K562 (cell line): Measurements from ENCODE around the gene ATXN2L. TPM values are rescaled to one million over a fixed set of nuclear protein-coding genes. Genes with fewer than 3 reads are reported as not detected.
A peak's percentile ranks its signal among the peaks of the same experiment; 100 is the strongest.

Experiments
- BCL6 ChIP-seq: fragments of 250-450 bp; sonication (Bioruptor Pico); IDR thresholded peaks from 2 replicates; pipeline ENCODE4 v1.4.0; 2020
- CBFB ChIP-seq: sonication (generic); formaldehyde crosslinking; IDR thresholded peaks from 2 replicates; pipeline ENCODE4 v1.4.0; 2020; ENCODE audit warnings: mild to moderate bottlenecking, missing genetic modification reagents
- MEF2D ChIP-seq: conservative IDR thresholded peaks from 2 replicates; pipeline ENCODE4 v1.6.1; 2016; ENCODE audit warnings: low read depth, missing genetic modification characterization, missing compliant biosample characterization
- PHF20 ChIP-seq: fragments of 450-650 bp; IDR thresholded peaks from 2 replicates; pipeline ENCODE4 v1.6.1; 2018; ENCODE audit not compliant: partially characterized antibody
- RBFOX2 ChIP-seq: fragments of 200-400 bp; formaldehyde crosslinking; IDR thresholded peaks from 2 replicates; pipeline ENCODE4 v1.6.1; 2017; ENCODE audit warnings: low read depth, mild to moderate bottlenecking, low read length, moderate library complexity
- RFX5 ChIP-seq: IDR thresholded peaks from 2 replicates; pipeline ENCODE4 v1.6.1; 2011; ENCODE audit warnings: low read depth, mild to moderate bottlenecking, improper control_type of control experiment, low read length
- SIX5 ChIP-seq, 2 experiments: IDR thresholded peaks; 2 replicates each; pipeline ENCODE4 v1.6.1; 2011; ENCODE audit warnings: low read length in 2 of 2, borderline replicate concordance in 1 of 2, low read depth in 1 of 2, mild to moderate bottlenecking in 1 of 2, moderate library complexity in 1 of 2; ENCODE audit not compliant: insufficient read depth in 1 of 2
- SUPT5H ChIP-seq: fragments of 450-650 bp; IDR thresholded peaks from 2 replicates; pipeline ENCODE4 v1.6.1; 2016
- polyA plus RNA-seq, 8 experiments: library from polyadenylated mRNA; depleted of rRNA in 4 of 8; stranded (reverse) in 5 of 8; unstranded in 3 of 8; fragments of >200 nt; fragmentation: Nextera tagmentation in 2 of 8; fragmentation: Illumina TruSeq in 1 of 8; extraction: Ambion mirVana in 2 of 8; extraction: Trizol in 1 of 8; gene quantifications; 2 replicates each; pipeline versions ENCODE4 v1.2.1 to v1.2.3, GENCODE V29; 2011 to 2014; ENCODE audit warnings: inconsistent platforms in 1 of 8, missing spikeins in 1 of 8
- total RNA-seq, 7 experiments: library from RNA; depleted of rRNA in 6 of 7; stranded (reverse); fragments of >200 nt in 6 of 7; fragmentation: Illumina TruSeq in 2 of 7; extraction: Trizol in 2 of 7; gene quantifications; 2 replicates each; pipeline versions ENCODE4 v1.2.1 to v1.2.3, GENCODE V29; 2011 to 2021; ENCODE audit warnings: low replicate concordance in 1 of 7
- TF ChIP-seq, protein P1 (sequence below): IDR thresholded peaks from 2 replicates; pipeline ENCODE4 v1.6.1; 2016; ENCODE audit warnings: missing genetic modification characterization, missing compliant biosample characterization
- TF ChIP-seq, protein P2 (sequence below): sonication (generic); formaldehyde crosslinking; IDR thresholded peaks from 2 replicates; pipeline ENCODE4 v1.8.1; 2023; ENCODE audit warnings: missing genetic modification reagents, mild to moderate bottlenecking, borderline replicate concordance
- TF ChIP-seq, protein P3 (sequence below): sonication (generic); formaldehyde crosslinking; IDR thresholded peaks from 2 replicates; pipeline ENCODE4 v1.8.0; 2022; ENCODE audit warnings: mild to moderate bottlenecking, missing genetic modification reagents
- TF ChIP-seq, protein P4 (sequence below): IDR thresholded peaks from 2 replicates; pipeline ENCODE4 v1.6.1; 2012; ENCODE audit warnings: low read depth, low read length, improper control_type of control experiment, borderline replicate concordance
- TF ChIP-seq, protein P5 (sequence below): fragments of 450-650 bp; conservative IDR thresholded peaks from 2 replicates; pipeline ENCODE4 v1.6.1; 2016; ENCODE audit warnings: missing genetic modification characterization, low read depth, mild to moderate bottlenecking, missing compliant biosample characterization, moderate library complexity
- TF ChIP-seq, protein P6 (sequence below): fragments of 450-650 bp; IDR thresholded peaks from 2 replicates; pipeline ENCODE4 v1.6.1; 2016; ENCODE audit warnings: antibody characterized with exemption

Gene ATXN2L
- total and polyA plus RNA-seq, 9 of the 15 experiments (the other 6 are each of a cell fraction or from before 2014, with no cell fraction given): 3.8 to 280 (median 37.2) TPM

DNA sequence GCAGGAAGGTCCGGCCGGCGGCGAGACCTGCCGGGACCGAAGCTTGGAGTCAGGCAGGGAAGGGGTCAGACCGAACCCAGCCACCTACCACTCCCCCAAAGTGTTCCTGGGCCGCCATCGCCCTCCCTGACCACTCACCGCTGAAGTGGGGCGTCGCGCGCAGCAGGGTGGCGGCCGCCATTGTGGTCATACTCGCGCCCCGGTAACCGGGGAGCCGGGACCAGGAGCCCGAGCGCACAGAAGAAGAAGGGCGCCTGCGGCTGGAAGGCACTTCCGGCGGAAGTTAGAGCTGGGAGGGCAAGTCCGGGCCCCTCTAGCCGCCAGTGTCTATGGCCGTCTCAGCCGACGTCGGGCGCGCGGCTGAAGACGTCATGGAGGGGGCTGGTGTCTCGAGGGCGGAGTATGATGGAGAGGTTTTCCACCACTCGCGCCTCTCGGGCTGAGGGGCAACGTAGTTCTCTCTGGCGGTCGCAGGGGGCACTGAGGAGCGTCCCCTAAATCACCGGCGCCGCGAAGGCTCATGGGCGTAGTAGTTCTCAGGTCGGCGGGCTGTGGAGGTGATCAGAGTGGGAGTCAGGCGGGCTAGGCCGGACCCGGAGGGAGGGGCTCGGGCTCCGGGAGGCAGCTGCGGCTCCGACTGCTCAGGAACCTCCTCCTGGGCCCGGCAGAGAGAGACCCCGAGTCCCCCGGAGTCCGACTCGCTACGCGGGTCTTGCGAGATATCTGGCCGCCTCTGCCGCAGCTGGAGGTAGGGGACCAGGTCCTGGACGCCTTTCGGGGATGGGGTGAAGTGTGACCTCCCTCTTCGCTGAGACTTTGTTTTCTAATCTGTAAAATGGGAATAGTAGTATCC, 23.5 kb downstream of the ATXN2L start, which contains the start of gene TUFM (continued):
- TF ChIP-seq, protein P1, sequence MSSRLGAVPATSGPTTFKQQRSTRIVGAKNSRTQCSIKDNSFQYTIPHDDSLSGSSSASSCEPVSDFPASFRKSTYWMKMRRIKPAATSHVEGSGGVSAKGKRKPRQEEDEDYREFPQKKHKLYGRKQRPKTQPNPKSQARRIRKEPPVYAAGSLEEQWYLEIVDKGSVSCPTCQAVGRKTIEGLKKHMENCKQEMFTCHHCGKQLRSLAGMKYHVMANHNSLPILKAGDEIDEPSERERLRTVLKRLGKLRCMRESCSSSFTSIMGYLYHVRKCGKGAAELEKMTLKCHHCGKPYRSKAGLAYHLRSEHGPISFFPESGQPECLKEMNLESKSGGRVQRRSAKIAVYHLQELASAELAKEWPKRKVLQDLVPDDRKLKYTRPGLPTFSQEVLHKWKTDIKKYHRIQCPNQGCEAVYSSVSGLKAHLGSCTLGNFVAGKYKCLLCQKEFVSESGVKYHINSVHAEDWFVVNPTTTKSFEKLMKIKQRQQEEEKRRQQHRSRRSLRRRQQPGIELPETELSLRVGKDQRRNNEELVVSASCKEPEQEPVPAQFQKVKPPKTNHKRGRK (tag): no peak
- peak; percentile 82 for TF ChIP-seq SUPT5H
- TF ChIP-seq, protein P2, sequence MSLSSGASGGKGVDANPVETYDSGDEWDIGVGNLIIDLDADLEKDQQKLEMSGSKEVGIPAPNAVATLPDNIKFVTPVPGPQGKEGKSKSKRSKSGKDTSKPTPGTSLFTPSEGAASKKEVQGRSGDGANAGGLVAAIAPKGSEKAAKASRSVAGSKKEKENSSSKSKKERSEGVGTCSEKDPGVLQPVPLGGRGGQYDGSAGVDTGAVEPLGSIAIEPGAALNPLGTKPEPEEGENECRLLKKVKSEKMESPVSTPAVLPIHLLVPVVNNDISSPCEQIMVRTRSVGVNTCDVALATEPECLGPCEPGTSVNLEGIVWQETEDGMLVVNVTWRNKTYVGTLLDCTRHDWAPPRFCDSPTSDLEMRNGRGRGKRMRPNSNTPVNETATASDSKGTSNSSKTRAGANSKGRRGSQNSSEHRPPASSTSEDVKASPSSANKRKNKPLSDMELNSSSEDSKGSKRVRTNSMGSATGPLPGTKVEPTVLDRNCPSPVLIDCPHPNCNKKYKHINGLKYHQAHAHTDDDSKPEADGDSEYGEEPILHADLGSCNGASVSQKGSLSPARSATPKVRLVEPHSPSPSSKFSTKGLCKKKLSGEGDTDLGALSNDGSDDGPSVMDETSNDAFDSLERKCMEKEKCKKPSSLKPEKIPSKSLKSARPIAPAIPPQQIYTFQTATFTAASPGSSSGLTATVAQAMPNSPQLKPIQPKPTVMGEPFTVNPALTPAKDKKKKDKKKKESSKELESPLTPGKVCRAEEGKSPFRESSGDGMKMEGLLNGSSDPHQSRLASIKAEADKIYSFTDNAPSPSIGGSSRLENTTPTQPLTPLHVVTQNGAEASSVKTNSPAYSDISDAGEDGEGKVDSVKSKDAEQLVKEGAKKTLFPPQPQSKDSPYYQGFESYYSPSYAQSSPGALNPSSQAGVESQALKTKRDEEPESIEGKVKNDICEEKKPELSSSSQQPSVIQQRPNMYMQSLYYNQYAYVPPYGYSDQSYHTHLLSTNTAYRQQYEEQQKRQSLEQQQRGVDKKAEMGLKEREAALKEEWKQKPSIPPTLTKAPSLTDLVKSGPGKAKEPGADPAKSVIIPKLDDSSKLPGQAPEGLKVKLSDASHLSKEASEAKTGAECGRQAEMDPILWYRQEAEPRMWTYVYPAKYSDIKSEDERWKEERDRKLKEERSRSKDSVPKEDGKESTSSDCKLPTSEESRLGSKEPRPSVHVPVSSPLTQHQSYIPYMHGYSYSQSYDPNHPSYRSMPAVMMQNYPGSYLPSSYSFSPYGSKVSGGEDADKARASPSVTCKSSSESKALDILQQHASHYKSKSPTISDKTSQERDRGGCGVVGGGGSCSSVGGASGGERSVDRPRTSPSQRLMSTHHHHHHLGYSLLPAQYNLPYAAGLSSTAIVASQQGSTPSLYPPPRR: no peak
- TF ChIP-seq, protein P3, sequence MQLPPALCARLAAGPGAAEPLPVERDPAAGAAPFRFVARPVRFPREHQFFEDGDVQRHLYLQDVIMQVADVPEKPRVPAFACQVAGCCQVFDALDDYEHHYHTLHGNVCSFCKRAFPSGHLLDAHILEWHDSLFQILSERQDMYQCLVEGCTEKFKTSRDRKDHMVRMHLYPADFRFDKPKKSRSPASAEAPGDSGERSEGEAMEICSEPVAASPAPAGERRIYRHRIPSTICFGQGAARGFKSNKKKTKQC (CRISPR knock-in tag): no peak; the same call in 1 of the 2 replicates
- TF ChIP-seq, protein P4, sequence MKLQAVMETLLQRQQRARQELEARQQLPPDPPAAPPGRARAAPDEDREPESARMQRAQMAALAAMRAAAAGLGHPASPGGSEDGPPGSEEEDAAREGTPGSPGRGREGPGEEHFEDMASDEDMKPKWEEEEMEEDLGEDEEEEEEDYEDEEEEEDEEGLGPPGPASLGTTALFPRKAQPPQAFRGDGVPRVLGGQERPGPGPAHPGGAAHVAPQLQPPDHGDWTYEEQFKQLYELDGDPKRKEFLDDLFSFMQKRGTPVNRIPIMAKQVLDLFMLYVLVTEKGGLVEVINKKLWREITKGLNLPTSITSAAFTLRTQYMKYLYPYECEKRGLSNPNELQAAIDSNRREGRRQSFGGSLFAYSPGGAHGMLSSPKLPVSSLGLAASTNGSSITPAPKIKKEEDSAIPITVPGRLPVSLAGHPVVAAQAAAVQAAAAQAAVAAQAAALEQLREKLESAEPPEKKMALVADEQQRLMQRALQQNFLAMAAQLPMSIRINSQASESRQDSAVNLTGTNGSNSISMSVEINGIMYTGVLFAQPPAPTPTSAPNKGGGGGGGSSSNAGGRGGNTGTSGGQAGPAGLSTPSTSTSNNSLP: no peak
- peak; percentile 94 for TF ChIP-seq PHF20
- peak; percentile 85 for TF ChIP-seq CBFB
- no peak for TF ChIP-seq BCL6 (CRISPR knock-in tag)
- TF ChIP-seq SIX5 (IDR thresholded peaks at IDR 0.05; ENCODE audit: borderline replicate concordance in 1 of 2, insufficient read depth in 1 of 2, low read depth in 1 of 2, low read length in 2 of 2): peak; percentile 65 to 68; a peak in 3 of 4 replicates
- TF ChIP-seq, protein P5, sequence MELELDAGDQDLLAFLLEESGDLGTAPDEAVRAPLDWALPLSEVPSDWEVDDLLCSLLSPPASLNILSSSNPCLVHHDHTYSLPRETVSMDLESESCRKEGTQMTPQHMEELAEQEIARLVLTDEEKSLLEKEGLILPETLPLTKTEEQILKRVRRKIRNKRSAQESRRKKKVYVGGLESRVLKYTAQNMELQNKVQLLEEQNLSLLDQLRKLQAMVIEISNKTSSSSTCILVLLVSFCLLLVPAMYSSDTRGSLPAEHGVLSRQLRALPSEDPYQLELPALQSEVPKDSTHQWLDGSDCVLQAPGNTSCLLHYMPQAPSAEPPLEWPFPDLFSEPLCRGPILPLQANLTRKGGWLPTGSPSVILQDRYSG (tag): no peak
- peak; percentile 94 for TF ChIP-seq RBFOX2
- TF ChIP-seq, protein P6, sequence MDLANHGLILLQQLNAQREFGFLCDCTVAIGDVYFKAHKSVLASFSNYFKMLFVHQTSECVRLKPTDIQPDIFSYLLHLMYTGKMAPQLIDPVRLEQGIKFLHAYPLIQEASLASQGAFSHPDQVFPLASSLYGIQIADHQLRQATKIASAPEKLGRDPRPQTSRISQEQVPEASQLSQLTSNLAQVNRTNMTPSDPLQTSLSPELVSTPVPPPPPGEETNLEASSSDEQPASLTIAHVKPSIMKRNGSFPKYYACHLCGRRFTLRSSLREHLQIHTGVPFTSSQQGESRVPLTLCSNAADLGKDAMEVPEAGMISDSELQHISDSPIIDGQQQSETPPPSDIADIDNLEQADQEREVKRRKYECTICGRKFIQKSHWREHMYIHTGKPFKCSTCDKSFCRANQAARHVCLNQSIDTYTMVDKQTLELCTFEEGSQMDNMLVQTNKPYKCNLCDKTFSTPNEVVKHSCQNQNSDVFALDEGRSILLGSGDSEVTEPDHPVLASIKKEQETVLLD: peak; percentile 87
- no peak for TF ChIP-seq MEF2D (tag)
- no peak for TF ChIP-seq RFX5
